Neural cell (in vitro differentiated cells): ENCODE measurements around the gene LRIG1. TPM values are rescaled to one million over a fixed set of nuclear protein-coding genes. Genes with fewer than 3 reads are reported as not detected.

Source experiments
- H2AFZ ChIP-seq: fragments of 200-600, 300-800 bp; sonication (generic), shearing (Covaris generic); 2 replicates; pipeline ENCODE4 v1.6.0; 2014; ENCODE audit warnings: low read depth, mild to moderate bottlenecking, antibody characterized with exemption, low read length, moderate library complexity
- H3F3A ChIP-seq: fragments of 200-600 bp; shearing (Covaris generic); 2 replicates; pipeline ENCODE4 v1.6.1; 2016; ENCODE audit warnings: mild to moderate bottlenecking, moderate library complexity, mixed read lengths, antibody characterized with exemption, low read length; ENCODE audit not compliant: insufficient read depth, poor library complexity, severe bottlenecking
- H3K27ac ChIP-seq: fragments of 200-600, 300-800 bp; sonication (generic), shearing (Covaris generic); 2 replicates; pipeline ENCODE4 v1.5.1; 2014; ENCODE audit warnings: mild to moderate bottlenecking, low read length, moderate library complexity
- H3K27me3 ChIP-seq: fragments of 300-800, 200-600 bp; sonication (generic), shearing (Covaris generic); 2 replicates; pipeline ENCODE4 v1.6.0; 2014; ENCODE audit warnings: mild to moderate bottlenecking, low read depth, low read length, moderate library complexity; ENCODE audit not compliant: insufficient read depth
- H3K36me3 ChIP-seq: fragments of 300-800, 200-600 bp; sonication (generic), shearing (Covaris generic); 2 replicates; pipeline ENCODE4 v1.5.1; 2014; ENCODE audit warnings: mild to moderate bottlenecking, antibody characterized with exemption, low read length, moderate library complexity; ENCODE audit not compliant: insufficient read depth
- H3K4me2 ChIP-seq: fragments of 300-800, 200-600 bp; sonication (generic), shearing (Covaris generic); 2 replicates; pipeline ENCODE4 v1.6.0; 2014; ENCODE audit warnings: mild to moderate bottlenecking, low read length
- H3K4me3 ChIP-seq: fragments of 300-800, 200-600 bp; sonication (generic), shearing (Covaris generic); 2 replicates; pipeline ENCODE4 v1.5.1; 2014; ENCODE audit warnings: mild to moderate bottlenecking, low read length, moderate library complexity
- H3K79me2 ChIP-seq: fragments of 200-600 bp; shearing (Covaris generic); replicated peaks from 2 replicates; pipeline ENCODE4 v1.6.0; 2014; ENCODE audit warnings: mild to moderate bottlenecking, low read length, moderate library complexity; ENCODE audit not compliant: insufficient read depth
- H3K9ac ChIP-seq: fragments of 300-800, 200-600 bp; sonication (generic), shearing (Covaris generic); 2 replicates; pipeline ENCODE4 v1.6.1; 2016; ENCODE audit warnings: mild to moderate bottlenecking, low read length, mixed read lengths
- H3K9me2 ChIP-seq: fragments of 200-600 bp; shearing (Covaris generic); 2 replicates; pipeline ENCODE4 v1.6.1; 2016; ENCODE audit warnings: mild to moderate bottlenecking, low read length, mixed read lengths; ENCODE audit not compliant: insufficient read depth
- H3K9me3 ChIP-seq: fragments of 200-600, 300-800 bp; sonication (generic), shearing (Covaris generic); 2 replicates; pipeline ENCODE4 v1.6.1; 2016; ENCODE audit warnings: mild to moderate bottlenecking, mixed run types, low read length, moderate library complexity, mixed read lengths
- H4K20me1 ChIP-seq: fragments of 200-600 bp; shearing (Covaris generic); 2 replicates; pipeline ENCODE4 v1.6.1; 2016; ENCODE audit warnings: mild to moderate bottlenecking, mixed run types; ENCODE audit not compliant: insufficient read depth
- CTCF ChIP-seq: fragments of 450-650 bp; IDR thresholded peaks from 2 replicates; pipeline ENCODE4 v1.5.1; 2014; ENCODE audit warnings: antibody characterized with exemption, mild to moderate bottlenecking, moderate library complexity; ENCODE audit not compliant: poor library complexity, severe bottlenecking
- EP300 ChIP-seq: fragments of 450-650 bp; conservative IDR thresholded peaks from 2 replicates; pipeline ENCODE4 v1.6.1; 2014; ENCODE audit warnings: antibody characterized with exemption, mild to moderate bottlenecking, moderate library complexity; ENCODE audit not compliant: poor library complexity, severe bottlenecking
- EZH2 ChIP-seq: fragments of 200-600, 300-800 bp; shearing (Covaris generic), sonication (generic); IDR thresholded peaks from 2 replicates; pipeline ENCODE4 v1.6.1; 2014; ENCODE audit warnings: antibody characterized with exemption, low read length, borderline replicate concordance, mild to moderate bottlenecking; ENCODE audit not compliant: insufficient read depth, poor library complexity, severe bottlenecking
- MXI1 ChIP-seq: fragments of 450-650 bp; conservative IDR thresholded peaks from 2 replicates; pipeline ENCODE4 v1.6.1; 2014; ENCODE audit warnings: antibody characterized with exemption, mild to moderate bottlenecking; ENCODE audit not compliant: poor library complexity, severe bottlenecking
- POLR2AphosphoS5 ChIP-seq: IDR thresholded peaks from 2 replicates; pipeline ENCODE4 v1.6.1; 2012
- RAD21 ChIP-seq: fragments of 450-650 bp; conservative IDR thresholded peaks from 2 replicates; pipeline ENCODE4 v1.6.1; 2014; ENCODE audit warnings: antibody characterized with exemption, mild to moderate bottlenecking, moderate library complexity
- REST ChIP-seq: IDR thresholded peaks from 2 replicates; pipeline ENCODE4 v1.6.1; 2012; ENCODE audit warnings: borderline replicate concordance
- SMC3 ChIP-seq: fragments of 450-650 bp; conservative IDR thresholded peaks from 2 replicates; pipeline ENCODE4 v1.6.1; 2014; ENCODE audit warnings: antibody characterized with exemption, mild to moderate bottlenecking, moderate library complexity; ENCODE audit not compliant: poor library complexity
- TAF1 ChIP-seq: IDR thresholded peaks from 2 replicates; pipeline ENCODE4 v1.6.1; 2012; ENCODE audit warnings: low read depth
- polyA plus RNA-seq: library from polyadenylated mRNA; depleted of rRNA; stranded (reverse); fragments of >200 nt; gene quantifications from 2 replicates; pipeline ENCODE4 v1.2.3, GENCODE V29; 2014

Gene LRIG1
- polyA plus RNA-seq, 1 donor from 2014 or later: 7.1 TPM

- Histone ChIP-seq H3K4me2 (no peak overlapping the region), H3K4me3 (no peak overlapping the region)
Observed at GRCh38 chr3:66336333-66336766, 164.5 kb downstream of the LRIG1 start.

GRCh38 chr3:66335671-66336070, 165.2 kb downstream of the LRIG1 start:
- Histone ChIP-seq H3K27ac (no peak overlapping the region), H4K20me1 (no peaks in the 10 kb centered on the region), H3K79me2 (no peaks in the 10 kb centered on the region), H3K9me3 (no peaks in the 10 kb centered on the region), H3K36me3 (no peaks in the 10 kb centered on the region), H3K9ac (no peak overlapping the region), H3K9me2 (no peaks in the 10 kb centered on the region), H3K27me3 (no peaks in the 10 kb centered on the region), H3K4me3 (no peak overlapping the region), H3K4me2 (no peak overlapping the region), H3F3A (no peaks in the 10 kb centered on the region), H2AFZ (no peak overlapping the region)
- no peak for TF ChIP-seq REST
- no peak for TF ChIP-seq EP300
- TF ChIP-seq RAD21: no peak
- no peak for TF ChIP-seq MXI1
- no peak for TF ChIP-seq EZH2
- TF ChIP-seq POLR2AphosphoS5: no peak
- no peak for TF ChIP-seq SMC3
- TF ChIP-seq CTCF: no peak

More at GRCh38 chr3:66336333-66336766, 164.5 kb downstream of the LRIG1 start:
- H3K27me3 ChIP-seq: no peaks in the 10 kb centered on the region
- no peaks in the 10 kb centered on the region for H4K20me1 ChIP-seq
- no peaks in the 10 kb centered on the region for H3K79me2 ChIP-seq
- no peaks in the 10 kb centered on the region for H3K9me3 ChIP-seq
- H2AFZ ChIP-seq: no peak overlapping the region
- H3F3A ChIP-seq: no peaks in the 10 kb centered on the region
- no peak for TF ChIP-seq REST
- no peak for TF ChIP-seq EP300
- TF ChIP-seq RAD21: no peak
- TF ChIP-seq CTCF: no peak
- no peak for TF ChIP-seq TAF1
- no peak overlapping the region for H3K9ac ChIP-seq
- H3K9me2 ChIP-seq: no peaks in the 10 kb centered on the region
- H3K27ac ChIP-seq: no peak overlapping the region
- no peaks in the 10 kb centered on the region for H3K36me3 ChIP-seq
